Measurements from ENCODE around the gene SULT1A3. TPM values are rescaled to one million over a fixed set of nuclear protein-coding genes. Genes with fewer than 3 reads are reported as not detected.
A peak's percentile ranks its signal among the peaks of the same experiment; 100 is the strongest.

Gene SULT1A3
- total and polyA plus RNA-seq, 7 experiments from 2014 or later, result 0.51 to 34.8 (median 26.1) TPM

DNA sequence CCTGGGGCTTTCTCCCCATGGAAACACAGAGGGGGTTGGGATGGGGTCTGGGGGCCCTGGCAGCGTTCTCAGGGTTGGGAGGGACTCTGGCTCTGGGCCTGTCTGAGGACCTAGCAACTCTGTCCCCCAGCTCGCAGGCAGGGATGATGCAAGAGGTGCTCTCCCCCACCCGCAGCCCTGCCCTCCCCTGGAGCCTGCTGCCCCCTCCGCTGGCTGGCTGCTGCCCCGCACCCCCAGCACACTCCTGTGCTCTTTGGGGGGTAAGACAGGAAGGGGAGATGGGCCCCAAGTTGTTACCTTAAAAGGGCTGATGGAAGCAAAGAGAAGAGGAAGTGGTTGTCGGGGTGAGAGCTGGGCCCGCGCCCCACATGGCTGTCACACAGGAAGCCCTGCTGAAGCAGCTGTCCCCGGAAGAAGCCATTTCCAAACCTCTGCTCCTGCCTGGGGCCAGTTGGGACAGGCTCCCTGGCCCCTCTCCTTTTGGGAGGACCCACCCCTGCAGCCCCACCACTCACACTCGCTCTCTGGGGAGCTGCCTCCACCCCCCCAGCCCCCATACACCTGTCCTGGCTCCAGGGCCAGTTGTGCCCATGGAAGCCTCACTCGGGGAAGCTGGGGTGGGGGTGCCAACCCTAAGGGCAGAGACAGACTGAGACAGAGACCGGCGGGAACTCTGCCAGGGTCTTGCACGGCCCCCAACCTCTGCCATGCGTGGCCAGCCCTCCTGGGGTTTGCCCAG, 13.2 kb upstream of the SULT1A3 start:
- peak overlapping the region; percentile 93 to 97 (median 96) for H3K27ac Mint-ChIP-seq

DNA sequence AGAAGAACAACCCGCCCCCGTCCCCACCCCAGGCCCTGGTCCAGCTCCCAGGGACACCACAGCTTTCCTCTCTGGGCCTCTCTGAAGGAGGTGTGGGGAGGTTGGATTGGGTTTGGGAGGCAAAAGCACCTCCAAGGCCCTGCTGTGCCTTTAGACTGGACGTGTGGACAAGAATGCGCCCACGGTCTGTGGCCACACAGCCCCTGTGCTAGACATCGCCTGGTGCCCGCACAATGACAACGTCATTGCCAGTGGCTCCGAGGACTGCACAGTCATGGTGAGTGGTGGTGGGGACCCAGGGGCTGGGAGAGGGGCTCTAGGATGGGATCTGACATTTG, 12.6 kb upstream of the SULT1A3 start:
- DNase-seq (peak in 2 of 9 donors; percentile 5 to 13), ATAC-seq (no peak)
- no peaks in the 10 kb centered on the region for H3K9me3 ChIP-seq (ENCODE audit: control insufficient read depth in 2 of 3, low read length in 3 of 3)
- Mint-ChIP-seq H3K27me3 (no peaks in the 10 kb centered on the region), H3K4me3 (peak overlapping the region; percentile 96 to 99 (median 98)), H3K27ac (peak overlapping the region; percentile 93 to 97 (median 96)), H3K36me3 (peaks cover 4 to 38% (median 21%) of the 10 kb centered on the region in 5 donors), H3K9me3 (peaks cover 0 to 5% (median 0%) of the 10 kb centered on the region in 11 donors), H3K4me1 (peaks cover 15 to 33% (median 23%) of the 10 kb centered on the region in 7 donors)
- H3K4me3 ChIP-seq (ENCODE audit: low read length), result peak overlapping the region; percentile 100
- peak overlapping the region; percentile 85 for H3K27ac ChIP-seq (ENCODE audit: low read depth, low read length)
- POLR2A ChIA-PET, result interaction anchor here (0.6 to 7.7 kb wide), 23 partner anchors 11 to 473 kb away, joined by 3 to 216 read pairs (median 6); partner anchors contain the start of genes ALDOA, DCTPP1, GDPD3 and MAPK3
- intact Hi-C loops (cut with micrococcal nuclease), result no loop called here
- CTCF ChIA-PET, result interaction anchor here (0.6 to 2.8 kb wide), 6 partner anchors 66 to 314 kb away, joined by 3 to 16 read pairs (median 4); partner anchors contain the start of gene TBX6
- H3K36me3 ChIP-seq (ENCODE audit: control insufficient read depth in 2 of 3, insufficient read depth in 3 of 3, low read length in 3 of 3), result peaks cover 9 to 35% (median 26%) of the 10 kb centered on the region in 3 experiments
- H3K27me3 ChIP-seq (ENCODE audit: control insufficient read depth in 2 of 2, insufficient read depth in 2 of 2, low read length in 2 of 2), result no peaks in the 10 kb centered on the region
- H3K4me1 ChIP-seq (ENCODE audit: control insufficient read depth in 2 of 2, insufficient read depth in 2 of 2, low read length in 2 of 2), result peaks cover 28 to 36% of the 10 kb centered on the region in 2 donors

More for the DNA sequence above, 13.2 kb upstream of the SULT1A3 start:
- intact Hi-C loops (cut with micrococcal nuclease), result no loop called here
- DNase-seq (peak; percentile 54 to 91 (median 89)), ATAC-seq (peak; percentile 66)
- Mint-ChIP-seq H3K36me3 (peaks cover 4 to 38% (median 21%) of the 10 kb centered on the region in 5 donors), H3K4me3 (peak overlapping the region; percentile 96 to 99 (median 98)), H3K4me1 (peaks cover 18 to 34% (median 26%) of the 10 kb centered on the region in 7 donors), H3K9me3 (peaks cover 0 to 5% (median 0%) of the 10 kb centered on the region in 11 donors), H3K27me3 (no peaks in the 10 kb centered on the region)
- CTCF ChIA-PET, result interaction anchor here (0.6 to 2.8 kb wide), 5 partner anchors 66 to 153 kb away, joined by 3 to 16 read pairs (median 4); partner anchors contain the start of gene TBX6
- peaks cover 28 to 36% of the 10 kb centered on the region in 2 donors for H3K4me1 ChIP-seq (ENCODE audit: control insufficient read depth in 2 of 2, insufficient read depth in 2 of 2, low read length in 2 of 2)
- POLR2A ChIA-PET, result interaction anchor here (0.6 to 7.7 kb wide), 29 partner anchors 10 to 473 kb away, joined by 3 to 216 read pairs (median 4); partner anchors contain the start of genes ALDOA, C16orf54, DCTPP1 and GDPD3
- H3K36me3 ChIP-seq (ENCODE audit: control insufficient read depth in 2 of 3, insufficient read depth in 3 of 3, low read length in 3 of 3), result peaks cover 9 to 35% (median 26%) of the 10 kb centered on the region in 3 experiments
- no peaks in the 10 kb centered on the region for H3K9me3 ChIP-seq (ENCODE audit: control insufficient read depth in 2 of 3, low read length in 3 of 3)
- no peaks in the 10 kb centered on the region for H3K27me3 ChIP-seq (ENCODE audit: control insufficient read depth in 2 of 2, insufficient read depth in 2 of 2, low read length in 2 of 2)
- peak overlapping the region; percentile 85 for H3K27ac ChIP-seq (ENCODE audit: low read depth, low read length)
- H3K4me3 ChIP-seq (ENCODE audit: low read length), result peak overlapping the region; percentile 100

DNA sequence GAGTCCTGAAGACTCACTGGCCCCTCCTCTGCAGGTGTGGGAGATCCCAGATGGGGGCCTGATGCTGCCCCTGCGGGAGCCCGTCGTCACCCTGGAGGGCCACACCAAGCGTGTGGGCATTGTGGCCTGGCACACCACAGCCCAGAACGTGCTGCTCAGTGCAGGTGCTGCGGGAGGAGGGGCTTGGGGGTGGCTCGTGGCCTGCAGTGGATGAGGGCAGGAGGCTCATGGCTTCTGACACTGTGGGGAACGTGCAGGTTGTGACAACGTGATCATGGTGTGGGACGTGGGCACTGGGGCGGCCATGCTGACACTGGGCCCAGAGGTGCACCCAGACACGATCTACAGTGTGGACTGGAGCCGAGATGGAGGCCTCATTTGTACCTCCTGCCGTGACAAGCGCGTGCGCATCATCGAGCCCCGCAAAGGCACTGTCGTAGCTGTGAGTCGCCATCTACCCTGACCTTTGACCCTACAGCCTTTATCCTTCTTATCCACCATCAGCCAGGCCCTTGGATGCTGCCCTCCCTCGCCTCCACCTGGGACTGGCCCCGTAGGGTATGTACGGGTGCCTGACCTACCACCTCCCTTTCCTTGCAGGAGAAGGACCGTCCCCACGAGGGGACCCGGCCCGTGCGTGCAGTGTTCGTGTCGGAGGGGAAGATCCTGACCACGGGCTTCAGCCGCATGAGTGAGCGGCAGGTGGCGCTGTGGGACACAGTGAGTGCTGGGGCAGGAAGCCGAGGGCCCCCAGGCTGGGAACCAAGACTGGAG, 12.1 kb upstream of the SULT1A3 start:
- Mint-ChIP-seq H3K9me3 (peaks cover 0 to 5% (median 0%) of the 10 kb centered on the region in 11 donors), H3K27me3 (no peaks in the 10 kb centered on the region), H3K36me3 (peaks cover 4 to 38% (median 21%) of the 10 kb centered on the region in 5 donors), H3K27ac (peak overlapping the region; percentile 92 to 97 (median 95)), H3K4me1 (peaks cover 14 to 31% (median 21%) of the 10 kb centered on the region in 7 donors), H3K4me3 (peak overlapping the region; percentile 96 to 99 (median 98))
- no peaks in the 10 kb centered on the region for H3K9me3 ChIP-seq (ENCODE audit: control insufficient read depth in 2 of 3, low read length in 3 of 3)
- ChIA-PET CTCF (interaction anchor here (0.6 to 2.8 kb wide), 4 partner anchors 95 to 315 kb away, joined by 3 to 16 read pairs (median 4); partner anchors contain the start of gene TBX6), POLR2A (interaction anchor here (0.6 to 7.7 kb wide), 11 partner anchors 8 to 243 kb away, joined by 3 to 216 read pairs (median 9); partner anchors contain the start of genes ALDOA, DCTPP1, GDPD3 and MAPK3)
- peaks cover 26 to 36% of the 10 kb centered on the region in 2 donors for H3K4me1 ChIP-seq (ENCODE audit: control insufficient read depth in 2 of 2, insufficient read depth in 2 of 2, low read length in 2 of 2)
- ATAC-seq (peak; percentile 30), DNase-seq (peak; percentile 70 to 91 (median 83))
- peak overlapping the region; percentile 85 for H3K27ac ChIP-seq (ENCODE audit: low read depth, low read length)
- peak overlapping the region; percentile 100 for H3K4me3 ChIP-seq (ENCODE audit: low read length)
- intact Hi-C loops (cut with micrococcal nuclease), result no loop called here
- no peaks in the 10 kb centered on the region for H3K27me3 ChIP-seq (ENCODE audit: control insufficient read depth in 2 of 2, insufficient read depth in 2 of 2, low read length in 2 of 2)
- H3K36me3 ChIP-seq (ENCODE audit: control insufficient read depth in 2 of 3, insufficient read depth in 3 of 3, low read length in 3 of 3), result peaks cover 9 to 35% (median 26%) of the 10 kb centered on the region in 3 experiments

DNA sequence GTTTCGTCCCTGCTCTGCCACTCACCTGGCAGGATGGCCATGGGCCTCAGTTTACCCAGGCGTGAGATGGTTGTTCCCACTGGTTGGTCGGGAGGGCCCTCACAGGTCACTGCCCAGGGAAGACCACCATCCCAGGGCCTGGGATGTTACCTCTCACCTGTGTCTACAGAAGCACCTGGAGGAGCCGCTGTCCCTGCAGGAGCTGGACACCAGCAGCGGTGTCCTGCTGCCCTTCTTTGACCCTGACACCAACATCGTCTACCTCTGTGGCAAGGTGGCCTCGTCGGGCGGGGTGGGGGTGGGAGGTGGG, 11.5 kb upstream of the SULT1A3 start:
- H3K36me3 ChIP-seq (ENCODE audit: control insufficient read depth in 2 of 3, insufficient read depth in 3 of 3, low read length in 3 of 3), result peaks cover 9 to 35% (median 26%) of the 10 kb centered on the region in 3 experiments
- no peak for DNase-seq
- intact Hi-C loops (cut with micrococcal nuclease), result no loop called here
- H3K27ac ChIP-seq (ENCODE audit: low read depth, low read length), result peak overlapping the region; percentile 85
- H3K4me1 Mint-ChIP-seq, result peaks cover 8 to 26% (median 15%) of the 10 kb centered on the region in 7 donors
- no peak for ATAC-seq
- H3K27me3 Mint-ChIP-seq, result no peaks in the 10 kb centered on the region
- no peaks in the 10 kb centered on the region for H3K9me3 ChIP-seq (ENCODE audit: control insufficient read depth in 2 of 3, low read length in 3 of 3)
- POLR2A ChIA-PET, result interaction anchor here (1.4 to 7.7 kb wide), 5 partner anchors 8 to 121 kb away, joined by 3 to 216 read pairs (median 94); partner anchors contain the start of genes ALDOA, GDPD3, PPP4C and TBX6
- CTCF ChIA-PET, result interaction anchor here (2.8 kb wide), 1 partner anchor 95 kb away, joined by 16 read pairs; the partner anchor contains the start of gene TBX6
- peak overlapping the region; percentile 100 for H3K4me3 ChIP-seq (ENCODE audit: low read length)
- peaks cover 0 to 5% (median 0%) of the 10 kb centered on the region in 11 donors for H3K9me3 Mint-ChIP-seq
- H3K27me3 ChIP-seq (ENCODE audit: control insufficient read depth in 2 of 2, insufficient read depth in 2 of 2, low read length in 2 of 2), result no peaks in the 10 kb centered on the region
- H3K27ac Mint-ChIP-seq, result peak overlapping the region; percentile 92 to 97 (median 95)
- H3K36me3 Mint-ChIP-seq, result peaks cover 4 to 38% (median 21%) of the 10 kb centered on the region in 5 donors
- H3K4me1 ChIP-seq (ENCODE audit: control insufficient read depth in 2 of 2, insufficient read depth in 2 of 2, low read length in 2 of 2), result peaks cover 22 to 30% of the 10 kb centered on the region in 2 donors
- peak overlapping the region; percentile 96 to 99 (median 98) for H3K4me3 Mint-ChIP-seq

DNA sequence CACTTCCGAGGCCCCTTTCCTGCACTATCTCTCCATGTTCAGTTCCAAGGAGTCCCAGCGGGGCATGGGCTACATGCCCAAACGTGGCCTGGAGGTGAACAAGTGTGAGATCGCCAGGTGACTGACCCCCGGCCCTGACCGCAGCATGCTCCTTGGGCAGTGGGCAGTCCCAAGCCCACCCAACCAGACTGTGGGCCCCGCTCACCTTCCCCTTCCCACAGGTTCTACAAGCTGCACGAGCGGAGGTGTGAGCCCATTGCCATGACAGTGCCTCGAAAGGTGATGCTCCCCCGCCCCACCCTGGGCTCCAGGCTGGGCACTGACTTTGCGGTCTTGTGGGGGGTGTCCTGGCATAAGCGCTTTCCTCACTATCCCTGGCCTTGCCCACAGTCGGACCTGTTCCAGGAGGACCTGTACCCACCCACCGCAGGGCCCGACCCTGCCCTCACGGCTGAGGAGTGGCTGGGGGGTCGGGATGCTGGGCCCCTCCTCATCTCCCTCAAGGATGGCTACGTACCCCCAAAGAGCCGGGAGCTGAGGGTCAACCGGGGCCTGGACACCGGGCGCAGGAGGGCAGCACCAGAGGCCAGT, 11.0 kb upstream of the SULT1A3 start:
- Mint-ChIP-seq H3K27ac (peak overlapping the region in 5 of 9 donors; percentile 23 to 96 (median 60)), H3K27me3 (no peaks in the 10 kb centered on the region), H3K9me3 (peaks cover 0 to 5% (median 0%) of the 10 kb centered on the region in 11 donors), H3K36me3 (peaks cover 4 to 38% (median 21%) of the 10 kb centered on the region in 5 donors), H3K4me1 (peaks cover 7 to 23% (median 14%) of the 10 kb centered on the region in 7 donors), H3K4me3 (peak overlapping the region in 6 of 10 donors; percentile 27 to 98 (median 48))
- Histone ChIP-seq H3K4me1 (ENCODE audit: control insufficient read depth in 2 of 2, insufficient read depth in 2 of 2, low read length in 2 of 2) (peaks cover 20 to 28% of the 10 kb centered on the region in 2 donors), H3K4me3 (ENCODE audit: low read length) (no peak overlapping the region), H3K27me3 (ENCODE audit: control insufficient read depth in 2 of 2, insufficient read depth in 2 of 2, low read length in 2 of 2) (no peaks in the 10 kb centered on the region), H3K36me3 (ENCODE audit: control insufficient read depth in 2 of 3, insufficient read depth in 3 of 3, low read length in 3 of 3) (peaks cover 9 to 35% (median 26%) of the 10 kb centered on the region in 3 experiments), H3K27ac (ENCODE audit: low read depth, low read length) (peak overlapping the region; percentile 85), H3K9me3 (ENCODE audit: control insufficient read depth in 2 of 3, low read length in 3 of 3) (no peaks in the 10 kb centered on the region)
- no peak for ATAC-seq
- POLR2A ChIA-PET, result interaction anchor here (1.4 to 7.7 kb wide), 4 partner anchors 9 to 110 kb away, joined by 3 to 216 read pairs (median 74); partner anchors contain the start of genes GDPD3, PPP4C, TBX6 and YPEL3
- no peak for DNase-seq
- CTCF ChIA-PET, result interaction anchor here (0.6 kb wide), 1 partner anchor 318 kb away, joined by 3 read pairs; no protein-coding TSS in a partner anchor
- intact Hi-C loops (cut with micrococcal nuclease), result no loop called here

Measured in naive thymus-derived CD4-positive, alpha-beta T cell (primary cell).